SK-N-SH (cell line): ENCODE data around the gene ADGRF4. TPM values are rescaled to one million over a fixed set of nuclear protein-coding genes. Genes with fewer than 3 reads are reported as not detected.

Experiments used
- CTCF ChIA-PET: fragments of 300-600, 350-600 bp; formaldehyde crosslinking; extraction: SDS; loops from one replicate; lab custom pipeline; 2021; lab: Yijun Ruan, JAX
- POLR2A ChIA-PET: fragments of 350-600 bp; sonication (Branson Sonifier 250); formaldehyde crosslinking; extraction: SDS; loops from one replicate; lab custom pipeline; 2020; ENCODE audit warnings: antibody characterized with exemption, inconsistent platforms; lab: Yijun Ruan, JAX
- DNase-seq: peaks from one replicate; pipeline ENCODE4 v3.0.0; 2012
- H2AFZ ChIP-seq: fragments of 200-600 bp; sonication (generic); 2 replicates; pipeline ENCODE4 v1.8.1; 2016; ENCODE audit warnings: antibody characterized with exemption, mild to moderate bottlenecking, low read depth
- H3F3A ChIP-seq: fragments of 200-600 bp; sonication (generic); replicated peaks from 2 replicates; pipeline ENCODE3; 2016; ENCODE audit warnings: antibody characterized with exemption, mild to moderate bottlenecking; ENCODE audit not compliant: insufficient read depth
- H3K27ac ChIP-seq, 2 experiments: fragments of 200-500 bp in 1 of 2; fragments of 200-600 bp in 1 of 2; sonication (Bioruptor generic) in 1 of 2; sonication (generic), shearing (Covaris generic) in 1 of 2; 2 replicates each; pipeline versions ENCODE4 v1.5.1 to v1.6.1; 2014 to 2016; ENCODE audit warnings: low read depth in 2 of 2, inconsistent platforms in 1 of 2, low read length in 1 of 2, mild to moderate bottlenecking in 1 of 2, mixed read lengths in 1 of 2
- H3K27me3 ChIP-seq: fragments of 200-600 bp; sonication (generic), shearing (Covaris generic); 2 replicates; pipeline ENCODE4 v1.6.1; 2016; ENCODE audit warnings: mixed run types; ENCODE audit not compliant: insufficient read depth
- H3K36me3 ChIP-seq, 2 experiments: fragments of 200-500 bp in 1 of 2; fragments of 200-600 bp in 1 of 2; sonication (Bioruptor generic) in 1 of 2; sonication (generic) in 1 of 2; replicated peaks in 1 of 2; 2 replicates each; pipeline versions ENCODE3 to v1.5.1; 2014 to 2016; ENCODE audit warnings: low read length in 1 of 2, mild to moderate bottlenecking in 1 of 2; ENCODE audit not compliant: insufficient read depth in 2 of 2, control insufficient read depth in 1 of 2
- H3K4me1 ChIP-seq, 2 experiments: fragments of 200-500 bp in 1 of 2; fragments of 200-600 bp in 1 of 2; sonication (Bioruptor generic) in 1 of 2; sonication (generic), shearing (Covaris generic) in 1 of 2; 2 replicates each; pipeline versions ENCODE4 v1.5.1 to v1.6.1; 2014 to 2016; ENCODE audit warnings: low read depth in 1 of 2, low read length in 1 of 2, mixed run types in 1 of 2; ENCODE audit not compliant: insufficient read depth in 2 of 2, control insufficient read depth in 1 of 2
- H3K4me2 ChIP-seq: fragments of 200-600 bp; sonication (generic), shearing (Covaris generic); 2 replicates; pipeline ENCODE4 v1.6.1; 2017; ENCODE audit warnings: mixed run types
- H3K4me3 ChIP-seq, 2 experiments: fragments of 200-500 bp in 1 of 2; fragments of 200-600 bp in 1 of 2; sonication (Bioruptor generic) in 1 of 2; sonication (generic), shearing (Covaris generic) in 1 of 2; 2 replicates each; pipeline versions ENCODE4 v1.5.1 to v1.8.1; 2014 to 2016; ENCODE audit warnings: low read depth in 2 of 2, inconsistent platforms in 1 of 2, low read length in 1 of 2, mild to moderate bottlenecking in 1 of 2, mixed read lengths in 1 of 2, moderate library complexity in 1 of 2
- H3K79me2 ChIP-seq: fragments of 200-600 bp; sonication (generic); 2 replicates; pipeline ENCODE4 v1.8.1; 2017; ENCODE audit warnings: mild to moderate bottlenecking; ENCODE audit not compliant: insufficient read depth
- H3K9ac ChIP-seq: fragments of 200-600 bp; sonication (generic); 2 replicates; pipeline ENCODE4 v1.6.1; 2017; ENCODE audit warnings: mixed run types
- H3K9me2 ChIP-seq: fragments of 200-600 bp; sonication (generic); 2 replicates; pipeline ENCODE4 v1.6.1; 2017; ENCODE audit warnings: mixed run types
- H3K9me3 ChIP-seq: fragments of 200-600 bp; sonication (generic); 2 replicates; pipeline ENCODE4 v1.6.1; 2017; ENCODE audit warnings: mixed run types, mild to moderate bottlenecking, moderate library complexity
- H4K20me1 ChIP-seq: fragments of 200-600 bp; sonication (generic); 2 replicates; pipeline ENCODE4 v1.6.1; 2017; ENCODE audit warnings: mild to moderate bottlenecking, mixed run types; ENCODE audit not compliant: insufficient read depth
- CTCF ChIP-seq: fragments of 200-600 bp; sonication (generic); IDR thresholded peaks from 2 replicates; pipeline ENCODE4 v1.6.1; 2017; ENCODE audit warnings: antibody characterized with exemption, mild to moderate bottlenecking, moderate library complexity
- EP300 ChIP-seq, 2 experiments: IDR thresholded peaks; 2 replicates each; pipeline versions ENCODE4 v1.4.0 to v1.6.1; 2012; ENCODE audit warnings: borderline replicate concordance in 1 of 2, low read depth in 1 of 2, low read length in 1 of 2
- GABPA ChIP-seq: IDR thresholded peaks from 2 replicates; pipeline ENCODE4 v1.4.0; 2012; ENCODE audit warnings: low read depth, mild to moderate bottlenecking
- MAX ChIP-seq: IDR thresholded peaks from 2 replicates; pipeline ENCODE4 v1.4.0; 2012; ENCODE audit warnings: low read depth
- MXI1 ChIP-seq: IDR thresholded peaks from 2 replicates; pipeline ENCODE4 v1.6.1; 2012; ENCODE audit warnings: mild to moderate bottlenecking, low read depth, low read length, improper control_type of control experiment
- NFIC ChIP-seq: IDR thresholded peaks from 2 replicates; pipeline ENCODE4 v1.4.0; 2012; ENCODE audit warnings: borderline replicate concordance
- NRF1 ChIP-seq: IDR thresholded peaks from 2 replicates; pipeline ENCODE4 v1.6.1; 2012; ENCODE audit warnings: low read depth, mild to moderate bottlenecking, low read length
- PBX3 ChIP-seq: IDR thresholded peaks from 2 replicates; pipeline ENCODE4; 2012
- RAD21 ChIP-seq: IDR thresholded peaks from 2 replicates; pipeline ENCODE4 v1.6.1; 2012; ENCODE audit warnings: mild to moderate bottlenecking, low read length
- RCOR1 ChIP-seq: fragments of 150-350 bp; IDR thresholded peaks from 2 replicates; pipeline ENCODE4 v1.6.1; 2017; ENCODE audit warnings: antibody characterized with exemption, low read length
- SMC3 ChIP-seq: IDR thresholded peaks from 2 replicates; pipeline ENCODE4 v1.6.1; 2012; ENCODE audit warnings: low read depth, low read length, improper control_type of control experiment
- TAF1 ChIP-seq: IDR thresholded peaks from 2 replicates; pipeline ENCODE4 v1.6.1; 2012; ENCODE audit warnings: low read depth, mild to moderate bottlenecking, low read length, moderate library complexity, borderline replicate concordance
- TEAD4 ChIP-seq: IDR thresholded peaks from 2 replicates; pipeline ENCODE4 v1.4.0; 2012; ENCODE audit warnings: mild to moderate bottlenecking, borderline replicate concordance; ENCODE audit not compliant: insufficient read depth
- USF1 ChIP-seq: IDR thresholded peaks from 2 replicates; pipeline ENCODE4 v1.4.0; 2012; ENCODE audit warnings: low read depth, borderline replicate concordance
- USF2 ChIP-seq: fragments of 150-350 bp; IDR thresholded peaks from 2 replicates; pipeline ENCODE4 v1.6.1; 2017; ENCODE audit warnings: antibody characterized with exemption, low read length, low read depth, borderline replicate concordance
- WGBS: methylation state at CpG from one replicate; pipeline ENCODE4 v1.1.6; 2017; ENCODE audit warnings: low lambda C conversion rate; 5-methylcytosine and 5-hydroxymethylcytosine counted together
- polyA plus RNA-seq, 3 experiments: library from polyadenylated mRNA; depleted of rRNA; stranded (reverse); fragments of >200 nt; gene quantifications; 2 replicates each; pipeline ENCODE4 v1.2.3, GENCODE V29; 2012

Gene ADGRF4
- polyA plus RNA-seq, 1 of the 3 experiments (the other 2 are of a cell fraction), result not detected

GRCh38 chr6:47736083-47736700 is 37.8 kb downstream of the ADGRF4 start:
- Histone ChIP-seq H3K36me3 (no peaks in the 10 kb centered on the region), H4K20me1 (no peaks in the 10 kb centered on the region), H3K4me3 (no peak overlapping the region), H2AFZ (no peak overlapping the region), H3K9ac (no peak overlapping the region), H3F3A (peaks cover under 1% of the 10 kb centered on the region), H3K4me1 (no peaks in the 10 kb centered on the region), H3K9me3 (no peaks in the 10 kb centered on the region), H3K27me3 (no peaks in the 10 kb centered on the region; the same call in 1 of the 2 replicates), H3K4me2 (no peak overlapping the region), H3K27ac (no peak overlapping the region), H3K9me2 (no peaks in the 10 kb centered on the region), H3K79me2 (no peaks in the 10 kb centered on the region)
- CTCF ChIA-PET, result no interaction called here
- WGBS, result 3% methylated on average over 7 of the region's 7 CpGs
- no peak for DNase-seq
- TF ChIP-seq TAF1 (no peak), RAD21 (no peak), EP300 (IDR thresholded peaks at IDR 0.05; ENCODE audit: borderline replicate concordance in 1 of 2, low read depth in 1 of 2, low read length in 1 of 2) (no peak), USF2 (no peak), TEAD4 (no peak), SMC3 (no peak), NRF1 (no peak), MAX (no peak), RCOR1 (no peak), GABPA (no peak), PBX3 (no peak), USF1 (no peak), NFIC (no peak), MXI1 (no peak), CTCF (no peak)
- POLR2A ChIA-PET, result no interaction called here
